GM12873 (cell line): ENCODE measurements around the gene THSD4.

Experiments used
- TF ChIP-seq, protein P1 (sequence below): IDR thresholded peaks from 2 replicates; pipeline ENCODE4 v1.5.1; 2012; ENCODE audit warnings: low read depth, mild to moderate bottlenecking, moderate library complexity, low read length, control low read depth; ENCODE audit not compliant: insufficient read depth; ENCODE audit errors: missing control alignments

THSD4 gene

DNA sequence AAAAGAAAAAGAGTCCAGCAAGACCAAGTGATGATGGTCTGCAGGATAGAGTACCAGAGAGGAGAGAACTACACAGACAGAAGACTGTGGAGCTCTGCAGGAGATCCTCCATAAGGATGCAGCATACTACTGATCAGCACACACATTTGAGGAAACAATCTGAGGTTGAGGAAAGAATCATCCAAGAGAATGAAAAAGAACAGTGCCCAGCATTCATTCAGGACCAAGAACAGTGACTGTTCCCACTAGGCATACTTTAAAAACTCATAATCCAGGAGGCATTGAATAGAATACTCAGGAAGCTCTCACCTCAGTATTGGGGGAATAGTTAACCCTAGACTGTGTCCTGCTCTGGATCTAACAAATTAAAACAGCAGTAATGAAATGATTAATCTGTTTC lies 54.9 kb downstream of the THSD4 start:
- TF ChIP-seq, protein P1, sequence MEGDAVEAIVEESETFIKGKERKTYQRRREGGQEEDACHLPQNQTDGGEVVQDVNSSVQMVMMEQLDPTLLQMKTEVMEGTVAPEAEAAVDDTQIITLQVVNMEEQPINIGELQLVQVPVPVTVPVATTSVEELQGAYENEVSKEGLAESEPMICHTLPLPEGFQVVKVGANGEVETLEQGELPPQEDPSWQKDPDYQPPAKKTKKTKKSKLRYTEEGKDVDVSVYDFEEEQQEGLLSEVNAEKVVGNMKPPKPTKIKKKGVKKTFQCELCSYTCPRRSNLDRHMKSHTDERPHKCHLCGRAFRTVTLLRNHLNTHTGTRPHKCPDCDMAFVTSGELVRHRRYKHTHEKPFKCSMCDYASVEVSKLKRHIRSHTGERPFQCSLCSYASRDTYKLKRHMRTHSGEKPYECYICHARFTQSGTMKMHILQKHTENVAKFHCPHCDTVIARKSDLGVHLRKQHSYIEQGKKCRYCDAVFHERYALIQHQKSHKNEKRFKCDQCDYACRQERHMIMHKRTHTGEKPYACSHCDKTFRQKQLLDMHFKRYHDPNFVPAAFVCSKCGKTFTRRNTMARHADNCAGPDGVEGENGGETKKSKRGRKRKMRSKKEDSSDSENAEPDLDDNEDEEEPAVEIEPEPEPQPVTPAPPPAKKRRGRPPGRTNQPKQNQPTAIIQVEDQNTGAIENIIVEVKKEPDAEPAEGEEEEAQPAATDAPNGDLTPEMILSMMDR, result no peak

DNA sequence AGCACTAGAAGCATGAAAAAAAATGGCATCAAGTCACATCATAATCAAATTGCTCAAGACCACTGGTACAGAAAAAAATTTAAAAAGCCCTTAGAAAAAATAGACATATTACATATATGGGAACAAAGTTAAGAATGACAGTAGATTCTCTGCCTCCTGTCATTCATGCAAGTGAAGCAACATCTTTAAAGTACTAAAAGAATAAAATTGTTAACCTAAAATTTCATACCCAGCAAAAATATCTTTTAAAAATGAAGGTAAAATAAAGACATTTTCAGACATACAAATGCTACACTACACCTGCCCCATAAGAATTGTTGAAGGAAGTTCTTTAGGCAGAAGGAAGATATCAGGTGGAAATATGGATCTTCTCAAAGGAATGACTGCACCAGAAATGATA lies 55.9 kb downstream of the THSD4 start:
- TF ChIP-seq, protein P1, result no peak

DNA sequence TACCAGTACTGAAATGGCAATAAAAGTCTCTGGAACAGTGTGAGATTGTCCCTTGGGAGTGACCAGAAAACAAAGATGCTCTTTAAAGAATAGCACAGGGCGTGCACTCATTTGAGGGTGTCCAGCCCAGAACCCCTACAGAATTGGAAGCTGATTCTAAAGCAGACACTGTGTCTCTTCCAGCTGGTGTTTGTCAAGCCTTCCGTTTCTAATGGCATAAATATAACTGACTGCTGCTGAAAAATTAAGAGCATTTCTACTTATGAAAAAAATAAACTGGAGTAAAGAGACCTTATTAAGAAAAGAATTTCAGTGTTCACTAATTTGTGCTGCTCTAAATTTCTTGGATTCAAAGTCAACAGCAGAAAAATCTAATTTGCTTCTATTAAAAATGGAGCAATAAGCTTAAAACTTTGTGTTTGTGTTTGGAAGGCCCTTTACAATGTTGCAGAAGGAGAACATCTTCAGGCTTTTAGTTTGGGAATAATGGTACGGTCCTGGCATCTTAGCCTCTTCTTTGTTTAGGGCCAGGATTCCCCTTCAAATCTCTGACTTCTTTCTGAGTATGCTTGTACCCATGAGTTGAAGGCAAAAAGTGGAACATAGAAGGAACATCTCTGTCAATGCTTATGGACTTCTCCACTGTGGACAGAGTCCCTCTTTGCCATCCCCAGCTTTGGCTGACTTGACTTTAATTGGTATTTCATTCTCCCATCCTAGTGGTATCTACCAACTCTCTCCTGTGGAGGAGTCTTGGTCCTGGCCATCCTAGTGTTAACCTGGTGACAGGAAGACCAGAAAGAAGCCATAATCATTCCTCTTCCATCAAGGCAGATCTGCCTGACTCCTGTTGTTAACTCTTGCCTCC lies 65.9 kb downstream of the THSD4 start:
- TF ChIP-seq, protein P1, result no peak

DNA sequence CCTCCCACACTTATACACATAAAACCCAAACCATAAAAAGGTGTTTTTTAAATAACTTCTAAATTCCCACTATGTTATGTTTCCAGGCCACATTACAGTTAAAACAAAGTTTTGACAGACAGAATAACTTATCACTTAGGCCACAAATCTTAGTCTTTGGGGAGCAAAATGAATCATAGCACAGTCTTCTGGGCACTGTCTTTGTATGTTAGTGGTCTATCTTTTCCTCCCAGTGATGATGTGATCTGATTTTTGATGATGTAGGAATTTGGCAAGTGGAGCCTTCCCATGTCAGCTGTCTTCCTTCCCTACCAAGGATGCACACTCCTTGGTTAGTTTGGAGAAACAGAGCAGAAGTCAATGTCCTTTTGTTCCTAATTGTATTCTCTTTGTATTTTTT lies 67.3 kb downstream of the THSD4 start:
- TF ChIP-seq, protein P1, result no peak

DNA sequence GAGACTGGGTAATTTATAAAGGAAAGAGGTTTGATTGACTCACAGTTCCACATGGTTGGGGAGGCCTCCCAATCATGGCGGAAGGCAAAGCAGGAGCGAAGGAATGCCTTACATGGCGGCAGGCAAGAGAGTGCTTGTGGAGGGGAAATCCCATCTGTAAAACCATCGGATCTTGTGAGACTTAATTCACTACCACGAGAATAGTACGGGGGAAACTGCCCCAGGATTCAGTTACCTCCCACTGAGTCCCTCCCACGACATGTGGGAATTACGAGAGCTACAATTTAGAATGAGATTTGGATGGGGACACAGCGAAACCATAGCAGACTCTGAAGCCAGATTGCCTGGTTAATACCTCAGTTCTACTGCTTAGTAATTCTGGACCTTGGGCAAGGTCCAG lies 67.8 kb downstream of the THSD4 start:
- TF ChIP-seq, protein P1, result no peak

DNA sequence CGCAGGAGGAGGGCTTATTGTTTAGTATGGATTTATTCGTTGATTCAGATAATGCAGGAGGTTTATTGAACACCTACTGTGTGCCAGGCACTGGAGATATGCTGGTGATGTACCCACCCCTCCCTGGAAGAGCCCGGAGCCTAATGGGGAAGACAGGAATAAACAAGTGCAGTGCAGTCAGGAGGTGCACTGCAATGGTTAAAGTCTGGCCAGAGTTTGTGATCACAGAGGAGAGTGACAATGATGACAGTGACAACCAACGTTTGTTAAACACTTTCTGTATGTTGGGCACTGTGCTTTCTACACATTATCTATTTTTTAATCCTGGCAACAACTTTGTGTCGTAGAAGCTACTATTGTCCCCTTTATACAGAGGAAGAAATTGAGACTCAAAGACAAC lies 70.4 kb downstream of the THSD4 start:
- TF ChIP-seq, protein P1, result no peak

DNA sequence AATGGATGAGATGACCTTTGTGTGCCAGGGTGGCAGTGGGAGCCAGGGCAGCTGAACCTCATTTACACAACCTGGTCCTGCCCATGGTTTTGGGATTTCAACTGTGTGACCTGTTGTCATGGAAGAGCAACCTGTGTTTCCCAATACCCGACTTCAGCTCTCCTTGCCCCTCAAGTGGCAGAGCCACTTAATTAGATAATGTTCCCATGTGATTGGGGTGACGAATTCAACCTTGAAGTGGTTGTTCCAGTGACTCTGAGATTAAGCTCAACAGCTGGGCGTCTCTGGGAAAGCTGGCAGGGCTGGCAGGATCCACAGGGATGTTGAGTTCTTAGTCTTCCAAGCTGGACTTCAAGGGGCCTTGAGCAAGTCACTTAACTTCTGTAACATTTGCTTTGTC lies 71.0 kb downstream of the THSD4 start:
- TF ChIP-seq, protein P1, result no peak
